HL-60 (cell line): Measurements from ENCODE around the gene DONSON.

Experiments used
- CTCF ChIP-seq: IDR thresholded peaks from one replicate; pipeline ENCODE4 v1.5.1; 2011; ENCODE audit warnings: low read length, control low read depth, inconsistent platforms; ENCODE audit not compliant: insufficient read depth
- GABPA ChIP-seq: IDR thresholded peaks from 2 replicates; pipeline ENCODE4 v1.6.1; 2012; ENCODE audit warnings: low read depth

GRCh38 chr21:33554236-33554981 lies 34.1 kb downstream of the DONSON start:
- TF ChIP-seq CTCF (no peak), GABPA (no peak)
